GM21423 (cell line): Measurements from ENCODE around the gene SHISA7.
A peak's percentile ranks its signal among the peaks of the same experiment; 100 is the strongest.

ENCODE experiments used
- ATAC-seq: cut with Tn5 transposase; IDR thresholded peaks from one replicate; pipeline ENCODE4 v1.9.1; 2021; ENCODE audit warnings: mild to moderate bottlenecking, moderate library complexity; ENCODE audit not compliant: unreplicated experiment

Gene SHISA7

GRCh38 chr19:55464039-55464661 is 21.1 kb upstream of the SHISA7 start:
- ATAC-seq, result no peak

- ATAC-seq, result no peak
These were observed 20.5 kb upstream of the SHISA7 start for GRCh38 chr19:55463583-55464031.

- no peak for ATAC-seq
These were observed 19.6 kb upstream of the SHISA7 start for GRCh38 chr19:55462722-55463121.

- ATAC-seq, result no peak
These were observed 19.0 kb upstream of the SHISA7 start for GRCh38 chr19:55461974-55462626.

- peak; percentile 92 for ATAC-seq
These were observed 18.3 kb upstream of the SHISA7 start, which contains the start of gene ISOC2 for GRCh38 chr19:55461259-55461973. Gene ISOC2, minus strand, starts transcription at chr19:55461642. Its CDS starts 5,156 bp downstream, at chr19:55456486.

- no peak for ATAC-seq
These were observed 17.7 kb upstream of the SHISA7 start for GRCh38 chr19:55460670-55461258.

GRCh38 chr19:55459950-55460657 is 17.0 kb upstream of the SHISA7 start:
- no peak for ATAC-seq

- no peak for ATAC-seq
These were observed 16.4 kb upstream of the SHISA7 start for GRCh38 chr19:55459551-55459949.

GRCh38 chr19:55457683-55458457 is 14.8 kb upstream of the SHISA7 start:
- ATAC-seq, result no peak

- no peak for ATAC-seq
These were observed 13.2 kb upstream of the SHISA7 start for GRCh38 chr19:55456347-55456746.

- no peak for ATAC-seq
These were observed 12.6 kb upstream of the SHISA7 start for GRCh38 chr19:55455576-55456235.

GRCh38 chr19:55454787-55455243 is 11.7 kb upstream of the SHISA7 start:
- no peak for ATAC-seq

- no peak for ATAC-seq
These were observed 10.6 kb upstream of the SHISA7 start for GRCh38 chr19:55453511-55454260.

GRCh38 chr19:55452749-55453346 is 9.7 kb upstream of the SHISA7 start:
- ATAC-seq, result no peak

- no peak for ATAC-seq
These were observed 9.1 kb upstream of the SHISA7 start for GRCh38 chr19:55451965-55452748.

- ATAC-seq, result no peak
These were observed 8.3 kb upstream of the SHISA7 start for GRCh38 chr19:55451163-55451964.

GRCh38 chr19:55449469-55449868 is 6.4 kb upstream of the SHISA7 start:
- ATAC-seq, result no peak
